Endodermal cell (in vitro differentiated cells): Measurements from ENCODE around the gene KIRREL2. TPM values are rescaled to one million over a fixed set of nuclear protein-coding genes. Genes with fewer than 3 reads are reported as not detected.

Source experiments
- DNase-seq: peaks from one replicate; pipeline ENCODE4 v3.0.0-alpha.2; 2017
- H3K27ac ChIP-seq: 2 replicates; pipeline ENCODE4 v1.5.1; 2013; ENCODE audit warnings: mild to moderate bottlenecking, low read depth, low read length, moderate library complexity
- H3K27me3 ChIP-seq: 2 replicates; pipeline ENCODE4 v1.6.1; 2013; ENCODE audit warnings: mild to moderate bottlenecking, low read length, moderate library complexity; ENCODE audit not compliant: insufficient read depth, control insufficient read depth, poor library complexity, severe bottlenecking
- H3K36me3 ChIP-seq: 2 replicates; pipeline ENCODE4 v1.7.0; 2013; ENCODE audit warnings: mild to moderate bottlenecking, low read length, moderate library complexity; ENCODE audit not compliant: control insufficient read depth, insufficient read depth
- H3K4me1 ChIP-seq: one replicate; pipeline ENCODE4 v1.7.0; 2013; ENCODE audit warnings: low read length; ENCODE audit not compliant: control insufficient read depth, insufficient read depth
- H3K4me3 ChIP-seq: 2 replicates; pipeline ENCODE4 v1.5.1; 2013; ENCODE audit warnings: mild to moderate bottlenecking, low read length, moderate library complexity
- H3K9ac ChIP-seq: 2 replicates; pipeline ENCODE4 v1.6.1; 2013; ENCODE audit warnings: mild to moderate bottlenecking, low read length, moderate library complexity; ENCODE audit not compliant: poor library complexity, severe bottlenecking; ENCODE audit errors: extremely low read depth
- H3K9me3 ChIP-seq: 2 replicates; pipeline ENCODE4 v1.6.1; 2013; ENCODE audit warnings: mild to moderate bottlenecking, low read length, moderate library complexity; ENCODE audit not compliant: control insufficient read depth
- H3K27ac Mint-ChIP-seq: 2 replicates; pipeline ENCODE4 v1.8.0; 2020; ENCODE audit warnings: mixed read lengths
- H3K27me3 Mint-ChIP-seq: 2 replicates; pipeline ENCODE4 v1.8.0; 2021; ENCODE audit warnings: mild to moderate bottlenecking, mixed read lengths; ENCODE audit not compliant: insufficient read depth
- H3K36me3 Mint-ChIP-seq: 2 replicates; pipeline ENCODE4 v1.8.0; 2020; ENCODE audit warnings: low read depth, mixed read lengths
- H3K4me1 Mint-ChIP-seq: 2 replicates; pipeline ENCODE4 v1.8.0; 2020; ENCODE audit warnings: mixed read lengths
- H3K4me3 Mint-ChIP-seq: 2 replicates; pipeline ENCODE4 v1.8.0; 2020; ENCODE audit warnings: mild to moderate bottlenecking, moderate library complexity, mixed read lengths
- H3K9me3 Mint-ChIP-seq: 2 replicates; pipeline ENCODE4 v1.8.0; 2020; ENCODE audit warnings: mild to moderate bottlenecking, mixed read lengths
- WGBS, 2 experiments: methylation state at CpG; one replicate each; pipeline versions ENCODE4 v1.1.5 to v1.1.7; 2013; ENCODE audit warnings: missing lambda C conversion rate in 2 of 2, mixed read lengths in 1 of 2; ENCODE audit not compliant: insufficient coverage in 1 of 2, insufficient read length in 1 of 2; 5-methylcytosine and 5-hydroxymethylcytosine counted together
- total RNA-seq, 2 donors: library from RNA; stranded (reverse); fragmentation: NEBNext Ultra II Directional in 1 of 2; extraction: Animal tissue kit (Norgen Biotek cat#: 25700) in 1 of 2; gene quantifications; 2 replicates in 1 of 2; 3 replicates in 1 of 2; pipeline ENCODE4 v1.2.1, GENCODE V29; 2021
- TF ChIP-seq, protein P1 (sequence below): fragments of 200-600 bp; sonication (generic); conservative IDR thresholded peaks from 2 replicates; pipeline ENCODE4 v1.5.0; 2021; ENCODE audit warnings: antibody characterized with exemption, mild to moderate bottlenecking

Gene KIRREL2
- total RNA-seq, 2 donors from 2014 or later, result 1.4 to 2.3 TPM

DNA sequence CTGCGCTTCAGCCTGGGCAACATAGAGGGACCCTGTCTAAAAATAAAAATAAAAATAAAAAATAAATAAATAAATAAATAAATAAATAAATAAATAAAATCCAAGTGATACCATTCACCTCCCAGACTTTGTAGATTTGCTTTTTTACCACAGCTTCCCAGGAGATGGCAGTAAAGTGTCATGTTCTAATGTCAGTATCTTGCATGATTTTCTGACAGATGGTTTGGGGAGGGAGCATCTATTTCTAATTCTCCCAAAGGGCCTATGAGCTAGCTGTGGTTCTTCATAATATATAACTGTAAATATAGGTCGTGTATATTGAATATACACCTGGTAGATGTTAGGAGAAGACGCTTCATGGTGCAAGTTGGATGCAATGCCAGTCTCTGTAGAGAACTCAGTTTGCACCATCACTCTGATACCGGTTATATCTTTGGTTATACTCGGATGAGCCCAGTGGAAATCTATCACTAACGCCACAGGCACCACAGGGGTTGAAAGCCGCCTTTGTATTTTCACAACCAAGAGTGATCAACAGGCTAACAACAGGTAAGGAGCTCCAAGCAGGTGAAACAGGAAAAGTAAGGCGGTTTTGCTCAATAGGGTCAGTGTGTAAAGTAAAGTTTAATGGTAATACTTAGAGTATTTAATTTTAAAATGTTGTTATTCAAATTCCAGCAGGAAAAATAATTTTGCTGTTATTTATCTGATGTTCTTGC lies 25.6 kb downstream of the KIRREL2 start:
- Mint-ChIP-seq H3K4me3 (no peak overlapping the region), H3K36me3 (peaks cover 12% of the 10 kb centered on the region), H3K9me3 (no peaks in the 10 kb centered on the region), H3K27me3 (peaks cover 10% of the 10 kb centered on the region), H3K4me1 (peaks cover 3% of the 10 kb centered on the region), H3K27ac (no peak overlapping the region)
- no peak overlapping the region for H3K27ac ChIP-seq
- H3K9me3 ChIP-seq, result no peaks in the 10 kb centered on the region
- TF ChIP-seq, protein P1, sequence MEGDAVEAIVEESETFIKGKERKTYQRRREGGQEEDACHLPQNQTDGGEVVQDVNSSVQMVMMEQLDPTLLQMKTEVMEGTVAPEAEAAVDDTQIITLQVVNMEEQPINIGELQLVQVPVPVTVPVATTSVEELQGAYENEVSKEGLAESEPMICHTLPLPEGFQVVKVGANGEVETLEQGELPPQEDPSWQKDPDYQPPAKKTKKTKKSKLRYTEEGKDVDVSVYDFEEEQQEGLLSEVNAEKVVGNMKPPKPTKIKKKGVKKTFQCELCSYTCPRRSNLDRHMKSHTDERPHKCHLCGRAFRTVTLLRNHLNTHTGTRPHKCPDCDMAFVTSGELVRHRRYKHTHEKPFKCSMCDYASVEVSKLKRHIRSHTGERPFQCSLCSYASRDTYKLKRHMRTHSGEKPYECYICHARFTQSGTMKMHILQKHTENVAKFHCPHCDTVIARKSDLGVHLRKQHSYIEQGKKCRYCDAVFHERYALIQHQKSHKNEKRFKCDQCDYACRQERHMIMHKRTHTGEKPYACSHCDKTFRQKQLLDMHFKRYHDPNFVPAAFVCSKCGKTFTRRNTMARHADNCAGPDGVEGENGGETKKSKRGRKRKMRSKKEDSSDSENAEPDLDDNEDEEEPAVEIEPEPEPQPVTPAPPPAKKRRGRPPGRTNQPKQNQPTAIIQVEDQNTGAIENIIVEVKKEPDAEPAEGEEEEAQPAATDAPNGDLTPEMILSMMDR, result peak; percentile 73
- 37 to 86% methylated on average over 1 to 8 of the region's 8 CpGs for WGBS, 2 experiments
- no peak overlapping the region for H3K9ac ChIP-seq
- H3K4me3 ChIP-seq, result no peak overlapping the region
- H3K36me3 ChIP-seq, result peaks cover 4% of the 10 kb centered on the region
- DNase-seq, result no peak
- H3K4me1 ChIP-seq, result no peaks in the 10 kb centered on the region
- peaks cover 21% of the 10 kb centered on the region for H3K27me3 ChIP-seq

DNA sequence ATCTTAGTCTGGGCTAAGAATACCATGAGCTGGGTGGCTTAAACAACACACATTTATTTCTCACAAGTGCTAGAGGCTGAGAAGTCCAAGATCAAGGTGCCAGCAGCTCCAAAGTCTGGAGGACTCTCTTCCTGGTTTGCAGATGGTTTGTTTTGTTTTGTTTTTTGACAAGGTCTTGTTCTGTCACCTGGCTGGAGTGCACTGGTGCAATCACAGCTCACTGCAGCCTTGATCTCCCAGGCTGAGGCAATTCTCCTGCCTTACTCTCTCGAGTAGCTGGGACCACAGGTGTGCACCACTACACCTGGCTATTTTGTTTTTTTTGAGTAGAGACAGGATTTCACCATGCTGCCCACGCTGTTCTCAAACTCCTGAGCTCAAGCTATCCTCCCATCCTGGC lies 27.2 kb downstream of the KIRREL2 start:
- whole genome bisulfite sequencing, 2 experiments, result 80 to 84% methylated on average over 2 of the region's 2 CpGs
- TF ChIP-seq, protein P1, result no peak
- Mint-ChIP-seq H3K27ac (no peak overlapping the region), H3K36me3 (peaks cover 27% of the 10 kb centered on the region), H3K4me1 (peaks cover 3% of the 10 kb centered on the region), H3K4me3 (no peak overlapping the region), H3K27me3 (peaks cover 5% of the 10 kb centered on the region), H3K9me3 (no peaks in the 10 kb centered on the region)
- H3K4me3 ChIP-seq, result no peak overlapping the region
- peaks cover 8% of the 10 kb centered on the region for H3K27me3 ChIP-seq
- H3K9me3 ChIP-seq, result no peaks in the 10 kb centered on the region
- H3K36me3 ChIP-seq, result peaks cover 15% of the 10 kb centered on the region
- DNase-seq, result no peak
- no peak overlapping the region for H3K27ac ChIP-seq
- H3K4me1 ChIP-seq, result no peaks in the 10 kb centered on the region
- H3K9ac ChIP-seq, result no peak overlapping the region

GRCh38 chr19:35885225-35885738 lies 28.6 kb downstream of the KIRREL2 start:
- Histone ChIP-seq H3K9me3 (no peaks in the 10 kb centered on the region), H3K9ac (no peak overlapping the region), H3K4me1 (no peaks in the 10 kb centered on the region), H3K27ac (no peak overlapping the region), H3K36me3 (peaks cover 29% of the 10 kb centered on the region), H3K27me3 (no peaks in the 10 kb centered on the region), H3K4me3 (no peak overlapping the region)
- no peak overlapping the region for H3K4me3 Mint-ChIP-seq
- H3K27me3 Mint-ChIP-seq, result no peaks in the 10 kb centered on the region
- 94 to 96% methylated on average over 5 to 6 of the region's 6 CpGs for WGBS, 2 experiments
- no peaks in the 10 kb centered on the region for H3K4me1 Mint-ChIP-seq
- H3K9me3 Mint-ChIP-seq, result no peaks in the 10 kb centered on the region
- no peak for DNase-seq
- TF ChIP-seq, protein P1, result no peak
- no peak overlapping the region for H3K27ac Mint-ChIP-seq
- H3K36me3 Mint-ChIP-seq, result peaks cover 39% of the 10 kb centered on the region
